ENCODE data around the gene HIPK2.

HIPK2 gene

GRCh38 chr7:139663608-139664177 lies 114.1 kb downstream of the HIPK2 start:
- H3K4me1 ChIP-seq (ENCODE audit: low read depth, poor library complexity, severe bottlenecking) = no peaks in the 10 kb centered on the region
- no peak for TF ChIP-seq CTCF (conservative IDR thresholded peaks at IDR 0.05; ENCODE audit: low read depth, low read length)
- H3K4me3 ChIP-seq (IDR thresholded peaks at IDR 0.05; ENCODE audit: insufficient read depth, low read depth, low read length) = no peak overlapping the region
- no peaks in the 10 kb centered on the region for H3K36me3 ChIP-seq (ENCODE audit: insufficient read depth)
- H2AFZ ChIP-seq (ENCODE audit: low read depth) = no peak overlapping the region
- H3K9ac ChIP-seq = no peak overlapping the region
- no peaks in the 10 kb centered on the region for H3K27me3 ChIP-seq (ENCODE audit: insufficient read depth, low read depth)
- H3K4me2 ChIP-seq = no peak overlapping the region
- no peak overlapping the region for H3K27ac ChIP-seq
- no peaks in the 10 kb centered on the region for H3K79me2 ChIP-seq (ENCODE audit: insufficient read depth, low read depth)
- H4K20me1 ChIP-seq (ENCODE audit: insufficient read depth) = no peaks in the 10 kb centered on the region

GRCh38 chr7:139661903-139662302 lies 115.9 kb downstream of the HIPK2 start:
- Histone ChIP-seq H3K9ac (no peak overlapping the region), H3K79me2 (ENCODE audit: insufficient read depth, low read depth) (no peaks in the 10 kb centered on the region), H3K4me3 (IDR thresholded peaks at IDR 0.05; ENCODE audit: insufficient read depth, low read depth, low read length) (no peak overlapping the region), H4K20me1 (ENCODE audit: insufficient read depth) (no peaks in the 10 kb centered on the region), H2AFZ (ENCODE audit: low read depth) (no peak overlapping the region), H3K4me1 (ENCODE audit: low read depth, poor library complexity, severe bottlenecking) (no peaks in the 10 kb centered on the region), H3K36me3 (ENCODE audit: insufficient read depth) (no peaks in the 10 kb centered on the region), H3K27ac (no peak overlapping the region), H3K4me2 (no peak overlapping the region), H3K27me3 (ENCODE audit: insufficient read depth, low read depth) (no peaks in the 10 kb centered on the region)
- no peak for TF ChIP-seq CTCF (conservative IDR thresholded peaks at IDR 0.05; ENCODE audit: low read depth, low read length)

- Histone ChIP-seq H3K27ac (no peak overlapping the region), H3K27me3 (ENCODE audit: insufficient read depth, low read depth) (no peaks in the 10 kb centered on the region), H2AFZ (ENCODE audit: low read depth) (no peak overlapping the region), H3K36me3 (ENCODE audit: insufficient read depth) (no peaks in the 10 kb centered on the region), H3K4me2 (no peak overlapping the region), H4K20me1 (ENCODE audit: insufficient read depth) (no peaks in the 10 kb centered on the region), H3K4me1 (ENCODE audit: low read depth, poor library complexity, severe bottlenecking) (no peaks in the 10 kb centered on the region), H3K4me3 (IDR thresholded peaks at IDR 0.05; ENCODE audit: insufficient read depth, low read depth, low read length) (no peak overlapping the region), H3K9ac (no peak overlapping the region), H3K79me2 (ENCODE audit: insufficient read depth, low read depth) (no peaks in the 10 kb centered on the region)
- TF ChIP-seq CTCF (conservative IDR thresholded peaks at IDR 0.05; ENCODE audit: low read depth, low read length) = no peak
Measured at GRCh38 chr7:139661043-139661440, 116.8 kb downstream of the HIPK2 start.

GRCh38 chr7:139660317-139661042 lies 117.3 kb downstream of the HIPK2 start:
- Histone ChIP-seq H3K4me1 (ENCODE audit: low read depth, poor library complexity, severe bottlenecking) (no peaks in the 10 kb centered on the region), H3K4me3 (IDR thresholded peaks at IDR 0.05; ENCODE audit: insufficient read depth, low read depth, low read length) (no peak overlapping the region), H2AFZ (ENCODE audit: low read depth) (no peak overlapping the region), H3K36me3 (ENCODE audit: insufficient read depth) (no peaks in the 10 kb centered on the region), H3K79me2 (ENCODE audit: insufficient read depth, low read depth) (no peaks in the 10 kb centered on the region), H3K4me2 (no peak overlapping the region), H3K9ac (no peak overlapping the region), H4K20me1 (ENCODE audit: insufficient read depth) (no peaks in the 10 kb centered on the region), H3K27ac (no peak overlapping the region), H3K27me3 (ENCODE audit: insufficient read depth, low read depth) (no peaks in the 10 kb centered on the region)
- TF ChIP-seq CTCF (conservative IDR thresholded peaks at IDR 0.05; ENCODE audit: low read depth, low read length) = no peak

Data from KMS-11 (cell line).